GM20000 (cell line): ENCODE measurements around the gene LRRC75B.

Experiments
- DNase-seq: peaks from one replicate; pipeline ENCODE4 v3.0.0; 2012; ENCODE audit warnings: low spot score
- CTCF ChIP-seq: IDR thresholded peaks from 2 replicates; pipeline ENCODE4 v1.5.1; 2012; ENCODE audit warnings: mild to moderate bottlenecking, control low read depth; ENCODE audit errors: extremely low read depth, missing control alignments

Gene LRRC75B

GRCh38 chr22:24576778-24577177 lies 16.1 kb downstream of the LRRC75B start:
- DNase-seq = no peak
- TF ChIP-seq CTCF = no peak

- DNase-seq = no peak
- TF ChIP-seq CTCF = no peak
These were observed 21.6 kb downstream of the LRRC75B start for GRCh38 chr22:24571266-24571665.

GRCh38 chr22:24567668-24568067 lies 25.2 kb downstream of the LRRC75B start:
- no peak for TF ChIP-seq CTCF
- peak; percentile 59 for DNase-seq

GRCh38 chr22:24566899-24567511 lies 25.9 kb downstream of the LRRC75B start:
- TF ChIP-seq CTCF = no peak
- no peak for DNase-seq

GRCh38 chr22:24565077-24565476 lies 27.8 kb downstream of the LRRC75B start:
- TF ChIP-seq CTCF = no peak
- no peak for DNase-seq

- DNase-seq = no peak
- TF ChIP-seq CTCF = no peak
These were observed 28.4 kb downstream of the LRRC75B start for GRCh38 chr22:24564376-24565058.

GRCh38 chr22:24563246-24563645 lies 29.6 kb downstream of the LRRC75B start:
- no peak for DNase-seq
- TF ChIP-seq CTCF = no peak
